ENCODE measurements around the gene UTY.

- TF ChIP-seq REST (IDR thresholded peaks at IDR 0.05), result no peak
- no peak for TF ChIP-seq CTCF (IDR thresholded peaks at IDR 0.05; ENCODE audit: low read depth, low read length, missing input control)
- no peak for TF ChIP-seq MAX (IDR thresholded peaks at IDR 0.05)
- TF ChIP-seq ZBTB33 (IDR thresholded peaks at IDR 0.05), result no peak
- no peak for TF ChIP-seq TAF1 (conservative IDR thresholded peaks at IDR 0.05)
These were observed 141.1 kb downstream of the UTY start for GRCh38 chrY:13338711-13339110.
